ENCODE results near the gene CCT3. TPM values are rescaled to one million over a fixed set of nuclear protein-coding genes. Genes with fewer than 3 reads are reported as not detected.

The CCT3 gene
- total RNA-seq, 6 donors from 2014 or later, result 53.5 to 171 (median 112) TPM

DNA sequence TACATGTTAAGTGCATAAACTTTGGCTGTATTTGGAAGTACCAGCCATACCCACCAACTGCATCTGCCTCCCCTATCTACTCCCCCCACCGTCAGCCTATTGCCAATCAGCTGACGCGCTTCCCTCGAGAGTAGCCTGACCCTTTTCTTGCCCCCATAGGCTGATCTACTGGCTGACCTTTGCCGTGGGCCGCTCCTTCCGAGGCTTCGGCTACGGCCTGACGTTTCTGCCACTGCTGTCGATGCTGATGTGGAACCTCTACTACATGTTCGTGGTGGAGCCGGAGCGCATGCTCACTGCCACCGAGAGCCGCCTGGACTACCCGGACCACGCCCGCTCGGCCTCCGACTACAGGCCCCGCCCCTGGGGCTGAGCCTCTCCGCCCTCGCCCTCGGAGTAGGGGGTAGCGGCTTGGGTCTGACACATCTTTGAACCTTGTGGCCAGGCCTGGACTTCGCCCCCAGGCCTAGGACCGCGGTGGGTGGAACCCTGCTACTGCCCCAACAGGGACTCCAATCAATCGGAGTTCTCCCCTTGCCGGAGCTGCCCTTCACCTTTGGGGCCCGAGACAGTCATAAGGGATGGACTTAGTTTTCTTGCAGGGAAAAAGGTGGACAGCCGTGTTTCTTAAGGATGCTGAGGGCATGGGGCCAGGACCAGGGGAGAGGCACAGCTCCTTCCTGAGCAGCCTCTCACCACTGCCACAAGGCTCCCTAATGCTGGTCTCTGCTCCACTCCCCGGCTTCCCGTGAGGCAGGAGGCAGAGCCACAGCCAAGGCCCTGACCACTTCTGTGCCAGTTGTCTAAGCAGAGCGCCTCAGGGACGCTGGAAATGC lies 46.6 kb downstream of the CCT3 start:
- peaks cover 11 to 41% (median 25%) of the 10 kb centered on the region in 4 donors for H3K4me1 ChIP-seq
- peak; percentile 94 to 95 for DNase-seq
- H3K27me3 ChIP-seq, result no peaks in the 10 kb centered on the region
- 14 to 29% methylated on average over 13 to 34 of the region's 37 CpGs for WGBS, 2 donors
- ATAC-seq (ENCODE audit: low FRiP score in 2 of 2), result peak; percentile 91 to 97
- H3K27ac ChIP-seq, result peak overlapping the region; percentile 45 to 81 (median 75)
- H3K36me3 ChIP-seq, result peaks cover 0 to 17% (median 6%) of the 10 kb centered on the region in 4 donors
- H3K4me3 ChIP-seq, result peak overlapping the region; percentile 27 to 52 (median 43)
- TF ChIP-seq POLR2AphosphoS5 (IDR thresholded peaks at IDR 0.05) (peak in 1 of 2 donors; percentile 57), POLR2A (IDR thresholded peaks at IDR 0.05) (peak in 2 of 4 donors; percentile 27 to 53), EP300 (IDR thresholded peaks at IDR 0.05) (no peak)
- no peaks in the 10 kb centered on the region for H3K9me3 ChIP-seq

DNA sequence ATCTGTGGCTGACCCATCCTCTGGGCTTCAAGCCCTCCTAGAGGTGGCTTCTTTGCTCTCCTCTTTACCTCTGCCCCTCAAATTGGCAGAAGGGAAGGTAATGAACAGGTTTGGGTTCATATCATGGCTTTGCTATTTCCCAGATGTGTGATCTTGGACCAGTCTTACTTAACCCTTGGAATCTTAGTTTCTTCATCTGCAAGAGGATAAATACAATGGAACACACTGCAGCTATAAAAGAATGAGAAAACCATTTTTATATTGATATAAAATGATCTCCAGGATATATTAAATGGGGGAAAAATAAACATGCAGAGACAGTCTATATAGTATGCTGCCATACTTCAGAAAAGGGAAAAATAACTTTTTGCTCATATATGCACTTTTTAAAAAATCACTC lies 48.2 kb downstream of the CCT3 start:
- Histone ChIP-seq H3K27ac (no peak overlapping the region), H3K36me3 (peaks cover 0 to 17% (median 6%) of the 10 kb centered on the region in 4 donors), H3K9me3 (no peaks in the 10 kb centered on the region), H3K27me3 (no peaks in the 10 kb centered on the region), H3K4me1 (peaks cover 8 to 30% (median 19%) of the 10 kb centered on the region in 4 donors), H3K4me3 (no peak overlapping the region)
- DNase-seq (no peak), ATAC-seq (ENCODE audit: low FRiP score in 2 of 2) (no peak)
- no peak for TF ChIP-seq POLR2AphosphoS5 (IDR thresholded peaks at IDR 0.05)
- no peak for TF ChIP-seq EP300 (IDR thresholded peaks at IDR 0.05)
- no peak for TF ChIP-seq POLR2A (IDR thresholded peaks at IDR 0.05)
- TF ChIP-seq, protein P1, sequence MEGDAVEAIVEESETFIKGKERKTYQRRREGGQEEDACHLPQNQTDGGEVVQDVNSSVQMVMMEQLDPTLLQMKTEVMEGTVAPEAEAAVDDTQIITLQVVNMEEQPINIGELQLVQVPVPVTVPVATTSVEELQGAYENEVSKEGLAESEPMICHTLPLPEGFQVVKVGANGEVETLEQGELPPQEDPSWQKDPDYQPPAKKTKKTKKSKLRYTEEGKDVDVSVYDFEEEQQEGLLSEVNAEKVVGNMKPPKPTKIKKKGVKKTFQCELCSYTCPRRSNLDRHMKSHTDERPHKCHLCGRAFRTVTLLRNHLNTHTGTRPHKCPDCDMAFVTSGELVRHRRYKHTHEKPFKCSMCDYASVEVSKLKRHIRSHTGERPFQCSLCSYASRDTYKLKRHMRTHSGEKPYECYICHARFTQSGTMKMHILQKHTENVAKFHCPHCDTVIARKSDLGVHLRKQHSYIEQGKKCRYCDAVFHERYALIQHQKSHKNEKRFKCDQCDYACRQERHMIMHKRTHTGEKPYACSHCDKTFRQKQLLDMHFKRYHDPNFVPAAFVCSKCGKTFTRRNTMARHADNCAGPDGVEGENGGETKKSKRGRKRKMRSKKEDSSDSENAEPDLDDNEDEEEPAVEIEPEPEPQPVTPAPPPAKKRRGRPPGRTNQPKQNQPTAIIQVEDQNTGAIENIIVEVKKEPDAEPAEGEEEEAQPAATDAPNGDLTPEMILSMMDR (IDR thresholded peaks at IDR 0.05), result no peak

DNA sequence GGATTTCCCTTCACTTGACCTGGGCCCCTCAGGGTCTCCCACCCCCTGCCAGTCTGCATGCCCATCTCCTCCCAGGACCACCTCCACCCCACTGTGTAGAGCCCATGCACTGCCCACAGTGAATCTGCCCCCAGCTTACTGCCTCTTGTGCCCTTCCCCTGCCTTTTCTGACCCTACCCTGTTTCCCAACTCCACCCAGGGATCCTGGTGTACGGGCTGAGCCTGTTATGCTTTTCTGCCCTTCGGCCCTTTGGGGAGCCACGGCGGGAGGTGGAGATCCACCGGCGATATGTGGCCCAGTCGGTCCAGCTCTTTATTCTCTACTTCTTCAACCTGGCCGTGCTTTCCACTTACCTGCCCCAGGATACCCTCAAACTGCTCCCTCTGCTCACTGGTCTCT lies 52.0 kb downstream of the CCT3 start:
- TF ChIP-seq EP300 (IDR thresholded peaks at IDR 0.05), result no peak
- TF ChIP-seq POLR2AphosphoS5 (IDR thresholded peaks at IDR 0.05), result no peak
- TF ChIP-seq POLR2A (IDR thresholded peaks at IDR 0.05), result no peak
- TF ChIP-seq, protein P1 (IDR thresholded peaks at IDR 0.05), result no peak
- H3K4me1 ChIP-seq, result peaks cover 19 to 34% (median 27%) of the 10 kb centered on the region in 4 donors
- whole genome bisulfite sequencing, 2 donors, result 92 to 97% methylated on average over 8 of the region's 8 CpGs
- ATAC-seq (ENCODE audit: low FRiP score in 2 of 2) (no peak), DNase-seq (no peak)
- H3K27ac ChIP-seq, result no peak overlapping the region
- H3K36me3 ChIP-seq, result peaks cover 0 to 7% (median 0%) of the 10 kb centered on the region in 4 donors
- H3K9me3 ChIP-seq, result no peaks in the 10 kb centered on the region
- H3K4me3 ChIP-seq, result no peak overlapping the region
- H3K27me3 ChIP-seq, result no peaks in the 10 kb centered on the region

DNA sequence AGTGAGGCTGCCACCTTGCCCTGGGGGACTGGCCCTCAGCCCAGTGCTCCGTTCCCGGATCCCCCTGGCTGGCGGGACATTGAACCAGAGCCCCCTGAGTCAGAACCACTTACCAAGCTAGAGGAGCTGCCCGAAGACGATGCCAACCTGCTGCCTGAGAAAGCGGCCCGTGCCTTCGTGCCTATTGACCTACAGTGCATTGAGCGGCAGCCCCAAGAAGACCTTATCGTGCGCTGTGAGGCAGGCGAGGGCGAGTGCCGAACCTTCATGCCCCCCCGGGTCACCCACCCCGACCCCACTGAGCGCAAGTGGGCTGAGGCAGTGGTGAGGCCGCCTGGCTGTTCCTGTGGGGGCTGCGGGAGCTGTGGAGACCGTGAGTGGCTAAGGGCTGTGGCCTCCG lies 52.7 kb downstream of the CCT3 start:
- H3K36me3 ChIP-seq, result peaks cover 0 to 7% (median 0%) of the 10 kb centered on the region in 4 donors
- peaks cover 21 to 36% (median 29%) of the 10 kb centered on the region in 4 donors for H3K4me1 ChIP-seq
- no peak overlapping the region for H3K4me3 ChIP-seq
- no peaks in the 10 kb centered on the region for H3K9me3 ChIP-seq
- no peaks in the 10 kb centered on the region for H3K27me3 ChIP-seq
- DNase-seq, result no peak
- WGBS, 2 donors, result 94 to 100% methylated on average over 7 to 20 of the region's 21 CpGs
- H3K27ac ChIP-seq, result no peak overlapping the region
- TF ChIP-seq POLR2AphosphoS5 (IDR thresholded peaks at IDR 0.05) (no peak), EP300 (IDR thresholded peaks at IDR 0.05) (no peak), POLR2A (IDR thresholded peaks at IDR 0.05) (no peak)
- TF ChIP-seq, protein P1 (IDR thresholded peaks at IDR 0.05), result no peak
- ATAC-seq (ENCODE audit: low FRiP score in 2 of 2), result no peak

DNA sequence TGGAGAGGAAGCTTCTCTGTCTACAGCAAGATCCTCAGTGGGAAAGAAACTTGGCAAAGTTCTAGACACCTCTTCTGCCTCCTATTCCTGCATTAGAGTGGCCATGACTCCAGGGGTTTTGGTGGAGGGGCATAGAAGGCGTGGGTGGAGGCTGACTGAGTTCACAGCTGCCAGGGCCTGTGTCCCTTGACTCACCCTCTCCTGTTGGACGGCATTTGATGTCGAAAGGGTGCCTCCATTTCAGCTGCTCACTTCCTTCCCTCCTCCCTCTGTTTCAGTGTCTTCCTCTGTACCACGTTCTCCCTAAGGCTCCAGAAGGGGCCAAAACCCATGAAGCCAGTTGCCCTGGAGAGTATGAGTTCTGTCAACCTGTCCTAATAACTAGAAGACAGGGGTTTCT lies 53.3 kb downstream of the CCT3 start:
- H3K27me3 ChIP-seq, result no peaks in the 10 kb centered on the region
- no peak overlapping the region for H3K27ac ChIP-seq
- no peak overlapping the region for H3K4me3 ChIP-seq
- ATAC-seq (ENCODE audit: low FRiP score in 2 of 2), result no peak
- DNase-seq, result no peak
- peaks cover 0 to 7% (median 0%) of the 10 kb centered on the region in 4 donors for H3K36me3 ChIP-seq
- no peaks in the 10 kb centered on the region for H3K9me3 ChIP-seq
- WGBS, 2 donors, result 60 to 78% methylated on average over 4 of the region's 4 CpGs
- peaks cover 21 to 37% (median 28%) of the 10 kb centered on the region in 4 donors for H3K4me1 ChIP-seq
- TF ChIP-seq POLR2AphosphoS5 (IDR thresholded peaks at IDR 0.05) (no peak), POLR2A (IDR thresholded peaks at IDR 0.05) (no peak), EP300 (IDR thresholded peaks at IDR 0.05) (no peak)
- TF ChIP-seq, protein P1 (IDR thresholded peaks at IDR 0.05), result no peak

Data from upper lobe of left lung (tissue), 6 donors.